K562 (cell line): ENCODE measurements around the gene GAB1. TPM values are rescaled to one million over a fixed set of nuclear protein-coding genes. Genes with fewer than 3 reads are reported as not detected.

Experiments
- ETS2 ChIP-seq: IDR thresholded peaks from 2 replicates; pipeline ENCODE4 v1.6.1; 2016; ENCODE audit warnings: borderline replicate concordance, missing genetic modification characterization, mild to moderate bottlenecking, moderate library complexity, missing compliant biosample characterization; ENCODE audit not compliant: poor library complexity, severe bottlenecking
- GABPB2 ChIP-seq: fragments of 250-450 bp; sonication (Bioruptor Pico); conservative IDR thresholded peaks from 2 replicates; pipeline ENCODE4 v1.5.1; 2021; ENCODE audit warnings: mild to moderate bottlenecking
- HNRNPK ChIP-seq: fragments of 200-400 bp; formaldehyde crosslinking; IDR thresholded peaks from one replicate; pipeline ENCODE4 v1.6.1; 2018; ENCODE audit warnings: mild to moderate bottlenecking, low read depth, low read length; ENCODE audit not compliant: poor library complexity, severe bottlenecking
- MAZ ChIP-seq, 2 experiments: fragments of 450-650 bp in 1 of 2; sonication (generic) in 1 of 2; formaldehyde crosslinking; IDR thresholded peaks in 1 of 2; conservative IDR thresholded peaks in 1 of 2; 2 replicates each; pipeline versions ENCODE4 v1.4.0 to v1.5.0; 2020; ENCODE audit warnings: mild to moderate bottlenecking in 1 of 2, missing genetic modification reagents in 1 of 2
- polyA plus RNA-seq, 8 experiments: library from polyadenylated mRNA; depleted of rRNA in 4 of 8; stranded (reverse) in 5 of 8; unstranded in 3 of 8; fragments of >200 nt; fragmentation: Nextera tagmentation in 2 of 8; fragmentation: Illumina TruSeq in 1 of 8; extraction: Ambion mirVana in 2 of 8; extraction: Trizol in 1 of 8; gene quantifications; 2 replicates each; pipeline versions ENCODE4 v1.2.1 to v1.2.3, GENCODE V29; 2011 to 2014; ENCODE audit warnings: inconsistent platforms in 1 of 8, missing spikeins in 1 of 8
- total RNA-seq, 7 experiments: library from RNA; depleted of rRNA in 6 of 7; stranded (reverse); fragments of >200 nt in 6 of 7; fragmentation: Illumina TruSeq in 2 of 7; extraction: Trizol in 2 of 7; gene quantifications; 2 replicates each; pipeline versions ENCODE4 v1.2.1 to v1.2.3, GENCODE V29; 2011 to 2021; ENCODE audit warnings: low replicate concordance in 1 of 7
- TF ChIP-seq, protein P1 (sequence below), 2 experiments: fragments of 450-650 bp in 1 of 2; sonication (generic) in 1 of 2; formaldehyde crosslinking in 1 of 2; IDR thresholded peaks; 2 replicates each; pipeline versions ENCODE4 v1.7.1 to v1.9.0; 2016 to 2022; ENCODE audit warnings: inconsistent platforms in 1 of 2, mild to moderate bottlenecking in 1 of 2, missing genetic modification reagents in 1 of 2
- TF ChIP-seq, protein P2 (sequence below): conservative IDR thresholded peaks from 2 replicates; pipeline ENCODE4 v1.6.1; 2011; ENCODE audit warnings: low read depth, mild to moderate bottlenecking, low read length; ENCODE audit not compliant: control insufficient read depth

The GAB1 gene
- total and polyA plus RNA-seq, 9 of the 15 experiments (the other 6 are each of a cell fraction or from before 2014, with no cell fraction given), result 1.3 to 14.6 (median 7.5) TPM

DNA sequence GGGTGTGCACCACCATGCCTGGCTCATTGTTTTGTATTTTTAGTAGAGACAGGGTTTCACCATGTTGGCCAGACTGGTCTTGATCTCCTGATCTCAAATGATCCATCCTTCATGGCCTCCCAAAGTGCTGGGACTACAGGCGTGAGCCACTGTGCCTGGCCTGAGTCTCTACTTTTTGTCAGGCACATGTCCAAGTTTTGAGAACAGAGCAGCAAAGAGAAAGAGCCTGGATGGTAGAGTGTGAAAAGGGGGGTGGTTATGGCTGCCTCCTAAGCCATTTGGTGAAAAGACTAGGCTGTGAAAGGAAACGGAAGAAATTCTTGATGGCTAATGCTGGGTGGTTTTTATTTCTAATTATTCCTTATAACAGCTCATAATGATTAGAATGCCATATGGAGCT, 63.4 kb downstream of the GAB1 start (continued):
- TF ChIP-seq, protein P1, sequence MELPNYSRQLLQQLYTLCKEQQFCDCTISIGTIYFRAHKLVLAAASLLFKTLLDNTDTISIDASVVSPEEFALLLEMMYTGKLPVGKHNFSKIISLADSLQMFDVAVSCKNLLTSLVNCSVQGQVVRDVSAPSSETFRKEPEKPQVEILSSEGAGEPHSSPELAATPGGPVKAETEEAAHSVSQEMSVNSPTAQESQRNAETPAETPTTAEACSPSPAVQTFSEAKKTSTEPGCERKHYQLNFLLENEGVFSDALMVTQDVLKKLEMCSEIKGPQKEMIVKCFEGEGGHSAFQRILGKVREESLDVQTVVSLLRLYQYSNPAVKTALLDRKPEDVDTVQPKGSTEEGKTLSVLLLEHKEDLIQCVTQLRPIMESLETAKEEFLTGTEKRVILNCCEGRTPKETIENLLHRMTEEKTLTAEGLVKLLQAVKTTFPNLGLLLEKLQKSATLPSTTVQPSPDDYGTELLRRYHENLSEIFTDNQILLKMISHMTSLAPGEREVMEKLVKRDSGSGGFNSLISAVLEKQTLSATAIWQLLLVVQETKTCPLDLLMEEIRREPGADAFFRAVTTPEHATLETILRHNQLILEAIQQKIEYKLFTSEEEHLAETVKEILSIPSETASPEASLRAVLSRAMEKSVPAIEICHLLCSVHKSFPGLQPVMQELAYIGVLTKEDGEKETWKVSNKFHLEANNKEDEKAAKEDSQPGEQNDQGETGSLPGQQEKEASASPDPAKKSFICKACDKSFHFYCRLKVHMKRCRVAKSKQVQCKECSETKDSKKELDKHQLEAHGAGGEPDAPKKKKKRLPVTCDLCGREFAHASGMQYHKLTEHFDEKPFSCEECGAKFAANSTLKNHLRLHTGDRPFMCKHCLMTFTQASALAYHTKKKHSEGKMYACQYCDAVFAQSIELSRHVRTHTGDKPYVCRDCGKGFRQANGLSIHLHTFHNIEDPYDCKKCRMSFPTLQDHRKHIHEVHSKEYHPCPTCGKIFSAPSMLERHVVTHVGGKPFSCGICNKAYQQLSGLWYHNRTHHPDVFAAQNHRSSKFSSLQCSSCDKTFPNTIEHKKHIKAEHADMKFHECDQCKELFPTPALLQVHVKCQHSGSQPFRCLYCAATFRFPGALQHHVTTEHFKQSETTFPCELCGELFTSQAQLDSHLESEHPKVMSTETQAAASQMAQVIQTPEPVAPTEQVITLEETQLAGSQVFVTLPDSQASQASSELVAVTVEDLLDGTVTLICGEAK (IDR thresholded peaks at IDR 0.05), result no peak
- TF ChIP-seq, protein P1 (CRISPR knock-in tag; IDR thresholded peaks at IDR 0.05), result no peak
- TF ChIP-seq, protein P2, sequence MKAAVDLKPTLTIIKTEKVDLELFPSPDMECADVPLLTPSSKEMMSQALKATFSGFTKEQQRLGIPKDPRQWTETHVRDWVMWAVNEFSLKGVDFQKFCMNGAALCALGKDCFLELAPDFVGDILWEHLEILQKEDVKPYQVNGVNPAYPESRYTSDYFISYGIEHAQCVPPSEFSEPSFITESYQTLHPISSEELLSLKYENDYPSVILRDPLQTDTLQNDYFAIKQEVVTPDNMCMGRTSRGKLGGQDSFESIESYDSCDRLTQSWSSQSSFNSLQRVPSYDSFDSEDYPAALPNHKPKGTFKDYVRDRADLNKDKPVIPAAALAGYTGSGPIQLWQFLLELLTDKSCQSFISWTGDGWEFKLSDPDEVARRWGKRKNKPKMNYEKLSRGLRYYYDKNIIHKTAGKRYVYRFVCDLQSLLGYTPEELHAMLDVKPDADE, result no peak
- no peak for TF ChIP-seq GABPB2
- TF ChIP-seq MAZ (CRISPR knock-in tag; conservative IDR thresholded peaks at IDR 0.05 in 1 of 2, IDR thresholded peaks at IDR 0.05 in 1 of 2), result no peak
- no peak for TF ChIP-seq ETS2 (tag)
- TF ChIP-seq HNRNPK, result no peak
- TF ChIP-seq, all 486 proteins: peak for 0
